Thyroid gland (tissue), 4 donors: Measurements from ENCODE around the gene MYO1D. TPM values are rescaled to one million over a fixed set of nuclear protein-coding genes. Genes with fewer than 3 reads are reported as not detected.

Experiments
- DNase-seq, 2 donors: peaks; one replicate each; pipeline ENCODE4 v3.0.0-alpha.2; 2019
- H3K27ac ChIP-seq, 3 donors: fragments of 200-600 bp; sonication (generic); 1 replicate in 2 of 3; 2 replicates in 1 of 3; pipeline ENCODE4 v1.5.1; 2016 to 2019; ENCODE audit warnings: mild to moderate bottlenecking in 1 of 3, moderate library complexity in 1 of 3
- H3K27me3 ChIP-seq: fragments of 200-600 bp; sonication (generic); one replicate; pipeline ENCODE4 v1.5.1; 2019
- H3K36me3 ChIP-seq, 2 donors: fragments of 200-600 bp; sonication (generic); one replicate each; pipeline ENCODE4 v1.5.1; 2016 to 2019
- H3K4me1 ChIP-seq, 2 donors: fragments of 200-600 bp; sonication (generic); one replicate each; pipeline ENCODE4 v1.5.1; 2017 to 2019
- H3K4me3 ChIP-seq, 3 donors: fragments of 200-600 bp; sonication (generic); replicated peaks in 1 of 3; 1 replicate in 2 of 3; 2 replicates in 1 of 3; pipeline ENCODE4 v1.5.1; 2016; ENCODE audit warnings: mild to moderate bottlenecking in 1 of 3
- H3K9me3 ChIP-seq: fragments of 200-600 bp; sonication (generic); one replicate; pipeline ENCODE4 v1.5.1; 2017
- CTCF ChIP-seq, 6 experiments: fragments of 200-600 bp in 3 of 6; fragments of 450-650 bp in 3 of 6; sonication (generic) in 3 of 6; IDR thresholded peaks; one replicate each; pipeline ENCODE4 v1.5.1; 2016 to 2019; ENCODE audit warnings: antibody characterized with exemption in 6 of 6, mild to moderate bottlenecking in 2 of 6, inconsistent platforms in 1 of 6, moderate library complexity in 1 of 6
- POLR2A ChIP-seq, 2 donors: fragments of 450-650 bp; IDR thresholded peaks; one replicate each; pipeline ENCODE4 v1.6.1; 2017; ENCODE audit warnings: antibody characterized with exemption in 2 of 2, mild to moderate bottlenecking in 2 of 2, moderate library complexity in 1 of 2
- WGBS, 2 donors: methylation state at CpG; one replicate each; pipeline ENCODE4 v1.1.5; 2017; 5-methylcytosine and 5-hydroxymethylcytosine counted together
- intact Hi-C: fragments of 100-400 bp; cut with DNase I; formaldehyde crosslinking; loops from one replicate; pipeline ENCODE4 v1.15.1; 2023
- total RNA-seq, 4 donors: library from RNA; depleted of rRNA; stranded (reverse); fragments of >200 nt; gene quantifications; one replicate each; pipeline ENCODE4 v1.2.3, GENCODE V29; 2016

MYO1D gene
- total RNA-seq, 4 donors from 2014 or later = 91.9 to 143 (median 97.8) TPM

- DNase-seq = no peak
- intact Hi-C loops = no loop called here
- Histone ChIP-seq H3K27ac (no peak overlapping the region), H3K4me3 (no peak overlapping the region), H3K36me3 (no peaks in the 10 kb centered on the region), H3K27me3 (no peaks in the 10 kb centered on the region), H3K9me3 (no peaks in the 10 kb centered on the region), H3K4me1 (peaks cover 0 to 5% of the 10 kb centered on the region in 2 donors)
- TF ChIP-seq CTCF (IDR thresholded peaks at IDR 0.05) (no peak), POLR2A (IDR thresholded peaks at IDR 0.05) (no peak)
- WGBS, 2 donors = 81 to 88% methylated on average over 2 of the region's 2 CpGs
Observed at GRCh38 chr17:32806646-32807045, 70.3 kb downstream of the MYO1D start.

- H3K9me3 ChIP-seq = no peaks in the 10 kb centered on the region
- 86 to 92% methylated on average over 5 of the region's 5 CpGs for WGBS, 2 donors
- TF ChIP-seq CTCF (IDR thresholded peaks at IDR 0.05) = no peak
- TF ChIP-seq POLR2A (IDR thresholded peaks at IDR 0.05) = no peak
- DNase-seq = no peak
- H3K4me3 ChIP-seq = no peak overlapping the region
- H3K27ac ChIP-seq = no peak overlapping the region
- H3K4me1 ChIP-seq = peaks cover 0 to 5% of the 10 kb centered on the region in 2 donors
- no peaks in the 10 kb centered on the region for H3K27me3 ChIP-seq
- intact Hi-C loops = no loop called here
- H3K36me3 ChIP-seq = no peaks in the 10 kb centered on the region
Observed at GRCh38 chr17:32805029-32805976, 71.6 kb downstream of the MYO1D start.

- no peaks in the 10 kb centered on the region for H3K27me3 ChIP-seq
- H3K4me1 ChIP-seq = peaks cover 0 to 5% of the 10 kb centered on the region in 2 donors
- no peak overlapping the region for H3K4me3 ChIP-seq
- no peak overlapping the region for H3K27ac ChIP-seq
- no peak for DNase-seq
- H3K9me3 ChIP-seq = no peaks in the 10 kb centered on the region
- no peak for TF ChIP-seq CTCF (IDR thresholded peaks at IDR 0.05)
- TF ChIP-seq POLR2A (IDR thresholded peaks at IDR 0.05) = no peak
- no peaks in the 10 kb centered on the region for H3K36me3 ChIP-seq
- 81 to 93% methylated on average over 2 of the region's 2 CpGs for WGBS, 2 donors
- intact Hi-C loops = no loop called here
Observed at GRCh38 chr17:32803544-32803943, 73.4 kb downstream of the MYO1D start.

GRCh38 chr17:32802306-32802705 lies 74.6 kb downstream of the MYO1D start:
- Histone ChIP-seq H3K4me3 (no peak overlapping the region), H3K9me3 (no peaks in the 10 kb centered on the region), H3K27me3 (no peaks in the 10 kb centered on the region), H3K27ac (no peak overlapping the region), H3K4me1 (peaks cover 0 to 5% of the 10 kb centered on the region in 2 donors), H3K36me3 (no peaks in the 10 kb centered on the region)
- intact Hi-C loops = no loop called here
- DNase-seq = no peak
- TF ChIP-seq POLR2A (IDR thresholded peaks at IDR 0.05) (no peak), CTCF (IDR thresholded peaks at IDR 0.05) (no peak)

GRCh38 chr17:32801641-32802040 lies 75.3 kb downstream of the MYO1D start:
- Histone ChIP-seq H3K4me3 (no peak overlapping the region), H3K36me3 (no peaks in the 10 kb centered on the region), H3K27ac (no peak overlapping the region), H3K4me1 (peaks cover 0 to 5% of the 10 kb centered on the region in 2 donors), H3K9me3 (no peaks in the 10 kb centered on the region), H3K27me3 (no peaks in the 10 kb centered on the region)
- WGBS, 2 donors = 66 to 84% methylated on average over 2 of the region's 2 CpGs
- no peak for DNase-seq
- TF ChIP-seq POLR2A (IDR thresholded peaks at IDR 0.05) (no peak), CTCF (IDR thresholded peaks at IDR 0.05) (no peak)
- intact Hi-C loops = no loop called here
